DOHH2 (cell line): ENCODE data around the gene LCN2.
A peak's percentile ranks its signal among the peaks of the same experiment; 100 is the strongest.

ENCODE experiments used
- CTCF ChIP-seq: fragments of 200-600 bp; sonication (generic); IDR thresholded peaks from one replicate; pipeline ENCODE4 v1.5.1; 2014; ENCODE audit warnings: antibody characterized with exemption, mild to moderate bottlenecking, low read depth, low read length; ENCODE audit not compliant: poor library complexity, severe bottlenecking
- EZH2phosphoT487 ChIP-seq: fragments of 200-600 bp; sonication (generic); IDR thresholded peaks from 2 replicates; pipeline ENCODE4 v1.6.1; 2017; ENCODE audit warnings: borderline replicate concordance, mild to moderate bottlenecking, antibody characterized with exemption, low read length, moderate library complexity, mixed read lengths

GRCh38 chr9:128117613-128118471 lies 31.4 kb upstream of the LCN2 start:
- TF ChIP-seq CTCF (peak; percentile 100), EZH2phosphoT487 (no peak)
